GM12801 (cell line): ENCODE results near the gene ZNF749.

Experiments
- TF ChIP-seq, protein P1 (sequence below): IDR thresholded peaks from one replicate; pipeline ENCODE4 v1.5.1; 2011; ENCODE audit warnings: control low read depth; ENCODE audit not compliant: insufficient read length; ENCODE audit errors: extremely low read depth

Gene ZNF749

GRCh38 chr19:57406516-57407123 is 28.5 kb upstream of the ZNF749 start:
- TF ChIP-seq, protein P1, sequence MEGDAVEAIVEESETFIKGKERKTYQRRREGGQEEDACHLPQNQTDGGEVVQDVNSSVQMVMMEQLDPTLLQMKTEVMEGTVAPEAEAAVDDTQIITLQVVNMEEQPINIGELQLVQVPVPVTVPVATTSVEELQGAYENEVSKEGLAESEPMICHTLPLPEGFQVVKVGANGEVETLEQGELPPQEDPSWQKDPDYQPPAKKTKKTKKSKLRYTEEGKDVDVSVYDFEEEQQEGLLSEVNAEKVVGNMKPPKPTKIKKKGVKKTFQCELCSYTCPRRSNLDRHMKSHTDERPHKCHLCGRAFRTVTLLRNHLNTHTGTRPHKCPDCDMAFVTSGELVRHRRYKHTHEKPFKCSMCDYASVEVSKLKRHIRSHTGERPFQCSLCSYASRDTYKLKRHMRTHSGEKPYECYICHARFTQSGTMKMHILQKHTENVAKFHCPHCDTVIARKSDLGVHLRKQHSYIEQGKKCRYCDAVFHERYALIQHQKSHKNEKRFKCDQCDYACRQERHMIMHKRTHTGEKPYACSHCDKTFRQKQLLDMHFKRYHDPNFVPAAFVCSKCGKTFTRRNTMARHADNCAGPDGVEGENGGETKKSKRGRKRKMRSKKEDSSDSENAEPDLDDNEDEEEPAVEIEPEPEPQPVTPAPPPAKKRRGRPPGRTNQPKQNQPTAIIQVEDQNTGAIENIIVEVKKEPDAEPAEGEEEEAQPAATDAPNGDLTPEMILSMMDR: no peak

GRCh38 chr19:57410877-57411671 is 24.1 kb upstream of the ZNF749 start, which contains the start of gene ZNF17:
ZNF17 (plus strand) TSS chr19:57411161; CDS start chr19:57413616, 2,455 bp downstream.
- TF ChIP-seq, protein P1: no peak

DNA sequence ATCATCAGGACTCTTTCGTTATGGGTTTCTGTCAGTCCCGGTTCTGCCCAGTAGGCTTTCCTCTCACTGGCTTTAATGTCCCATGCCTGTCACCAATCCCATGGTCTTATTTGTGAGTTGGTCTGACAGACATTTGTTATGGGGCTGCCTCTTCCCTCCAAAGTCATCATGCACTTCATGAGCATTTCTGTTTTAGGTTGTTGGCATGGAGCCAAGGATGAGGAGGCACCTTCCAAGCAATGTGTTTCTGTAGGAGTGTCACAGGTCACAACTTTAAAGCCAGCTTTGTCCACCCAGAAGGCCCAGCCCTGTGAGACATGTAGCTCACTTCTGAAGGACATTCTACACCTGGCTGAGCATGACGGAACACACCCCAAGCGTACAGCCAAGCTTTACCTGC is 15.7 kb upstream of the ZNF749 start:
- TF ChIP-seq, protein P1: no peak

DNA sequence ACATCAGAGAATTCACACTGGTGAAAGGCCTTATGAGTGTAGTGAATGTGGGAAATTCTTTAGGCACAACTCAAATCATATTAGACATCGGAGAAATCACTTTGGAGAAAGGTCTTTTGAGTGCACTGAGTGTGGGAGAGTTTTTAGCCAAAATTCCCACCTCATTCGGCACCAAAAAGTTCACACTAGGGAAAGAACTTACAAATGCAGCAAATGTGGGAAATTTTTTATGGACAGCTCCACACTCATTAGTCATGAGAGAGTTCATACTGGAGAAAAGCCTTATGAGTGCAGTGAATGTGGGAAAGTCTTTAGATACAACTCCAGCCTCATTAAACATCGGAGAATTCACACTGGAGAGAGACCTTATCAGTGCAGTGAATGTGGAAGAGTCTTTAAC is 14.1 kb upstream of the ZNF749 start:
- TF ChIP-seq, protein P1: no peak

GRCh38 chr19:57434386-57435061 is 601 bp upstream of the ZNF749 start:
- TF ChIP-seq, protein P1: no peak

DNA sequence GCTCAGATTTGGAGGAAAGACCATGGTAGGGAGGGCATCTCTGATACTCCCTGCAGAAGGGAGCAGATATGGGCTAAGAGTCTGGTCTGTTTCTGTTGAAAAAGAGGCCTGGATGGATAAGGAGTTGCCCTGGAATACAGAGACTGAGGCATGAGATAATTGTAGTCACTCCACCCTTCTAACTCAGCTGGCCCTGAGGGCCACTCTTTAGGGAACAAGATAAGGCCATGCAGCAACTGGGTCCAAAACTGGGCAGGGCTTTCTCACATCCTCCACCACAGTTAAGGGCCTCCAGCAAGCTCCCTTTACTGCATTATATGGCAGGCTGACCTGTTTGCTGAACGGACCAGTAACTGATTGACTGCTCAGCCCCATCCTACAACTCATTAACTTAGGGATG is 1.3 kb downstream of the ZNF749 start:
- TF ChIP-seq, protein P1: no peak

GRCh38 chr19:57437931-57438330 is 2.8 kb downstream of the ZNF749 start:
- TF ChIP-seq, protein P1: no peak
